Activated CD8-positive, alpha-beta memory T cell treated with anti-CD3 and anti-CD28 coated beads for 36 hours (primary cell): ENCODE measurements around the gene MRPL30. TPM values are rescaled to one million over a fixed set of nuclear protein-coding genes. Genes with fewer than 3 reads are reported as not detected.

Experiments
- total RNA-seq, 2 experiments: library from RNA; stranded (reverse); gene quantifications; one replicate each; pipeline ENCODE4 v1.2.3, GENCODE V29; 2021

MRPL30 gene
- total RNA-seq, 2 experiments from 2014 or later: 30.5 to 31.6 TPM

Other genes with a start within 250 kb of the MRPL30 start
- gene CRACDL, start 245.0 kb upstream of the MRPL30 start, total RNA-seq: under 1 TPM; 0.04 to 0.15 TPM
- gene C2orf15, start 39.5 kb upstream of the MRPL30 start, total RNA-seq: under 1 TPM; 0.80 to 0.82 TPM
- gene TSGA10, start 26.2 kb upstream of the MRPL30 start, total RNA-seq: 1 to 10 TPM; 4.7 to 7.1 TPM
- 1 to 10 TPM; 4.3 TPM for gene LIPT1, start 26.2 kb upstream of the MRPL30 start, total RNA-seq
- gene MITD1, start 126 bp upstream of the MRPL30 start, total RNA-seq: 10 to 100 TPM; 51.2 to 52.7 TPM
- not detected for gene LYG2, start 74.5 kb downstream of the MRPL30 start, total RNA-seq
- under 1 TPM; 0.78 to 0.86 TPM for gene LYG1, start 120.0 kb downstream of the MRPL30 start, total RNA-seq
- gene TXNDC9, start 155.1 kb downstream of the MRPL30 start, total RNA-seq: 10 to 100 TPM; 32.0 to 32.4 TPM
- 10 to 100 TPM; 94.3 to 96.3 TPM for gene EIF5B, start 156.2 kb downstream of the MRPL30 start, total RNA-seq